Cortex of kidney (tissue), 1 donor: ENCODE measurements around the gene SYCP3.

Experiments used
- DNase-seq: peaks from one replicate; lab custom pipeline; 2025; lab: John Stamatoyannopoulos, UW

SYCP3 gene

GRCh38 chr12:101738920-101739665, at the start of gene SYCP3:
SYCP3 (minus strand) TSS chr12:101739462; CDS start chr12:101737935, 1,527 bp downstream.
- DNase-seq, result no peak

DNA sequence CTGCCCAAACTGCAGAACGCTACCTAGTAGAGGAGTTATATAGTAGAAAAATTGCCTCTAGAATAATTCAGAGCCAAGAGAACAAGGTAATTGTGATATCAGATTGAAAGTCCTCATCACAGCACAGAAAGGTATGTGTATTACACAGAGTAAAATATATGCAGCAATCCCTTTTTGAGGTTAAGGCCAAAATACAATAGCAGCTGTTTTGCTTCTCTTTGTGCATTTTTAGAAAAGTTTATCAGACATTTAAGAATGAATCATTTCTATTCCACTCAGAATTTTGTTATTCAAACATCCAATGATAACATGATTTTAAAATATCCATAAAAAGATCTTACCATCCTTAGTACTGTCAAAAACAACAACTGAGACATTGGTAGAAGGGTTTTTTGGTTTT, 46.4 kb upstream of the SYCP3 start:
- no peak for DNase-seq

- DNase-seq, result no peak
These were observed 45.1 kb upstream of the SYCP3 start for GRCh38 chr12:101784376-101784775.

- DNase-seq, result no peak
These were observed 44.6 kb upstream of the SYCP3 start for GRCh38 chr12:101783838-101784237.

DNA sequence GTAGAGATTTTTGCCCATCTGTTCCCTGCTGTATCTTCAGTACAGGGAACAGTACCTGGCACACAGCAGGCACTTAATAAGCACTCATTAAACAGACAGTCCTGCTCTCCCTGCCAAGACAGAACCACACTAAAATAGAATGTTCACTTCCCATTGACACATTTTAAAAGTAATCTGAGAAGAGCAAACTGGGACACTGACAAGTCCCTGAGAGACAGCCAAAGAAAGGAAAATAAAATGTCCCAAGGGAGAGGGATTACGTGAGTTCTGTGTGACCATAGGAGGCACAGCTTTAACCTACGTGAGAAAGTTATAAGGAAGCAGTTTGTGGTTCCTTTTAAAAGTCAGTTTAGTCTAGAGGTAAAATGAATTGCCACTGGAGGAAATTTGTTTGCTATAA, 43.9 kb upstream of the SYCP3 start:
- DNase-seq, result no peak

DNA sequence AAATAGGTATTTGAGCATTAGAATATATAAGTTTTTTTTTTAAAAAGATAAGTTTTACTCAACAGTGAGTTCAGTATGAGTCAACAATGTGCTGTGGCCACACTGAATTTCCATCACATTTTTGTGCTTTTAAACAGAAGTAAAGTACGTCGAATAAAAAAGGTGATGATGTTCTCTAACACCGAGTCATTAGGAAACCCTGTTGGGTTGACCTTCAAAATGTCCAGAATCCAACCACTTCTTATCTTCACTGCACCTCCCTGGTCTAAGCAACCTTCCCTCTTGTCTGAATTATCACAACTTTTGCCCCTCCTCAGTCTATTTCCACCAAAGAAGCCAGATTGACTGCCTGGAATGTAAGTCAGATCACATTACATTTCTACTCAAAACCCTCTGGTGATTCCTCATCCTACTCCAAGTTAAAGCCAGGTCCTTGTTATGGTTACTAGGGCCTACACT, 43.0 kb upstream of the SYCP3 start:
- DNase-seq, result no peak

- no peak for DNase-seq
These were observed 42.6 kb upstream of the SYCP3 start for GRCh38 chr12:101781834-101782233.

GRCh38 chr12:101780599-101780998, 41.3 kb upstream of the SYCP3 start:
- no peak for DNase-seq

- DNase-seq, result no peak
These were observed 40.4 kb upstream of the SYCP3 start for GRCh38 chr12:101779626-101780025.

DNA sequence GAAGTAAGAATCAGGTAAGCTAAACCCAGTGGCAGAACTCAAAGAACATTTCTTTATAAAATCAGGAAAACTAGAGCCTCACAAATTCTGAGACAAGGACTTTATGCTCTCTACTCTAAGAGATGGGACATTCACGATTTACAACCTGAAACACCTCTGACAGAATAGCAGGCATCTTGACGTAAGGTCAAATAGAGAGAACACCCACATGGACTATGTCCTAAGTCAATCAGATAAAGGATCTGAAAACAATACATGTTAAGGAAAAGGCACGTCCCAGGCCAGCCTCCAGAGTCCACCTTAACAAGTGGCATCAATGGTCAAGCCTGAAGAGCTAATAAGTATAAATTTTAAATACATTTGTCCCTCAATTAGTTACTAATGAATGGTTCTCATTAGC, 39.9 kb upstream of the SYCP3 start:
- DNase-seq, result no peak

DNA sequence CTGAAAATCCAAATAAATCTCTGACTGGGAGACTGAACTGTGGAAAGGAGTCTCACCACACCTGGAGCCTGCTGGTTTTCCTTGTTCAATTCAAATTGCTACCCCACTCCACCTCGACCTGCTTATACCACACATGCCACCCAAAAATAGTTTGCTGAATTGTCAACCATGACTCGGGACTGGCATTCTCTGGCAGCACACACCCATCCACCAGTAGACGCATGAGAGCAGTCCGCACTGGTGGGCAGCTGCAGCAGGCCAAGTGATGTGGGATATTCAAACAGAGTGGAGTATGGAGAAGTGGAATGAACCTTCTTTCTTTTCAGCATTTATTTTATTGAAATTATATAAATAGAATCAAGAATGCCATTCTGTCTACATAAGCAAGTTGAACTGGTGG, 38.7 kb upstream of the SYCP3 start:
- DNase-seq, result no peak

- DNase-seq, result no peak
These were observed 38.2 kb upstream of the SYCP3 start for GRCh38 chr12:101777485-101777884.

DNA sequence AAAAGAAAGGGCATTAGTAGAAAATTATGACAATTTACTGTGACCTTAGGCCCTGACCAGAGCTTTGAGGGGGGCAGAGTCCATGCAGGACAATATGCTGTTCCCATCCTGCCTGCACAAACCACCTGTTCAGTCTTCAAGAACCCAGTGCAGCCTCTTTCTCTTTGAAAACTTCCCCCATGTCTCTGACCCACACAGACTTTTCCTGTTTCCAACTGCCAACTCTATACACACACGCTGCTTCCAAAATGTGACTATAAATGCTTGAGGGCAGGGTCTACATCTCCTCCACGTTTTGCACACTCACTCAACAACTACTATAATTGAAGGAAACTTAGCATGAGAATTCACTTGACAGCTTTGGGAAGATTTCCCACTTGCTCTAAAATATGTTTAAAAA, 36.6 kb upstream of the SYCP3 start:
- no peak for DNase-seq

DNA sequence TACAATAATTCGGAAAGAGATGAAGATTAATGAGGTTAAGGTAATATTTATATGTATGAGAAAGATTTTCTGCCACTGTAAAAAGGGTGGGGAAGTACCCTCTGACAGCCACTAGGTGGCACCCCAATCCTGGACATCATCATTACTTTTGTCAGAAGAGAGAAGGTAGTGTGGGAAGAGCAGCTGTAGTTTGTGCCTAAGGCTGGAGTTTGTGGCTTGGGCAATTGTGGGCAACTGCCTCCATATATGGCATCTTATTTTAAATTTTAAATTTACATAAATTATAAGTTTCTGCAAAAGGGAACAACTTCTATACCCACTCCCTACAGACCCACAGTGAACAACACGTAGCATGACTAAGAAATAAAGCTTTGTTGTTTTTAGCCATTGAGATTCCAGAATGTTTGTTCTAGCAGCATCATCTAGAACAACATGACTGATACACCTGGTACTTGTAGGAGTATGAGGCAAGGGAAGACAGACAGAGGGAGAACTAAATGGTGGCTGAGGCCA, 34.4 kb upstream of the SYCP3 start:
- no peak for DNase-seq

DNA sequence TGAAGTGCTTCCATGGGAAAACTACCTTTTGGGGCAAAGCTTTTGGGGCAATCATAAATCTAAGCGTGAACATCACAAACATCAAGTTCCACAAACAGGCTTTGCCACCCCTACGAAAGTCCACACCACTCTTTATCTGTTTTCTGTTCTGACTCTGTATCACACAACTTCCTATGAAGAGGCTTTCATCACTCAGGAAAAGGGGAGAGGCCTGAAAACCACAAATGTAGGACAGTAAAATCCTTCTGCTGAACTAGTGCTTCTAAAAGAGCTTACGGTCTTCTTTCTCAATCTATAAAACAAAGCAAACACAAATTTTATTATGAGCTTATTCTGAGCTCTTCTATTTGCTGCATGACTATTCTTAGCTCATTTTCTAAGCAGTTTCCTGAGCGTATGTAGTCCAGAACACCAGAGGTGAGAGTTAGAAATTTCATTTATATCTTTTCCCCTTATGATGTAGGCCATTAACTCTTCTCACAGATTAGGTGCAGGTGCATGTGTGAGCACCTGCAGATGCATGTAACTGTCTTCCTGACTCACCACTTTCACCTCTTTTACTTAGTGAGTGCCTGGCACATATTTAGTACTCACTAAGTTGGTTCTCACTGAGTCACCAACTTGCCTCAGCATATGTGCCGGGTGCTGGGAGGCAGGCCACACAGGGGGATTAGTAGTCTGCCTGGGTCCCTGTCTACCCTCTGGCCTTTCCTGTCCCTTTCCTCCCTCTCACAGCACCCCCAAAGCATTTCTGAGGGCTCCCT, 32.9 kb upstream of the SYCP3 start:
- no peak for DNase-seq

GRCh38 chr12:101769865-101770264, 30.6 kb upstream of the SYCP3 start:
- no peak for DNase-seq

DNA sequence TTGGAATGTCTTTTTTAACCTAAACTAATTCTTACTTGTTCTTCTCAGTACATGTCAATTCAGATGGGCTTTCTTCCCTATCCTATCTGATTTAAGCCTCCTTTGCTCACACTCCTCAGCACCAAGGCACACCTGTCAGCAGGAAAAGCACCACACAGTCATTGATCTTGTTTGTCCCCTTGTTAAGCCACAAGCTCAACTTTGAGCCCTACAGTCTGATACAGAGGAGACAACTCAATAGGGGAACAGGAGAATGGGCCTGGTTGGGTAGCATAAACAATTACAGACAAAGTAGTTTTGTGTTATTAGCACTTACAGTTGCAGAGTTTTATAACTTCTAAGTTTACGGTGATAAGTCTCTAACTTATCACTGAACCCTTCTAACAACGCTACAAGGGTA, 29.5 kb upstream of the SYCP3 start:
- DNase-seq, result no peak

GRCh38 chr12:101767537-101767936, 28.3 kb upstream of the SYCP3 start:
- no peak for DNase-seq

DNA sequence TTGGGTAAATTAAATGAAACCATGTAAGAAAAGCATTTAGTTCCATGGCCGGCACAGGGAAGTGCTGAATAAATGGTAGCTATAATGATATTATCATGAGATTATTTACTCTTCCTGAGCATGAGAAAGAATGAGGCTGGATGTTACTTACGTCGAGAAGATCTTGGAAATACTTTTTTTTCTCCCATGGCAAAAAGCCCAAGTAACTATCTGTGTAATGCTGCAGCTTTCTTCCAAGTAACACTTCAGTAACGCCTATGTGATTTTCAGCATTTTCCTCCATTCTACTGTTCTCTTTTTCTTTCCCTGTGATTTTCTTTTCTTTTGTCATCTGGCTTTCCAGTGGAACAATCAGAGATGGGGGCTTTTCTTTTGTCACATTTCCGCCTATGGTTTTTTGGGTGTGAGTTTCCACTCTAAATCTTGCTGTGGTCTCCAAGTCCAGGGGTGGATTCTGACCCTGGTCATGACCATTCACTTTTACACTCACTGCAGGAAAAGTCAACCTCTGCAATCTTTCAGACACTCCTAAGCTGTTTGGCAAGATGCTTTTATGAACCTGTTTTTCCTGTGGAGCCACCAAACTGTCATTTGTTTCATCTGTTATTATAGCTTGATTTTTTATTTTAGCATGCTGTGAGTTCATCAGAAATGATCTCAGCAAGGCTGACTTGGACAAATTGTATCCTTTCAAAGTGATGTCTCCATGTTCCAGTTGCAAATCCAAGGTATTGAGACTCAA, 25.0 kb upstream of the SYCP3 start:
- DNase-seq, result no peak

GRCh38 chr12:101763246-101763931, 24.1 kb upstream of the SYCP3 start:
- no peak for DNase-seq

DNA sequence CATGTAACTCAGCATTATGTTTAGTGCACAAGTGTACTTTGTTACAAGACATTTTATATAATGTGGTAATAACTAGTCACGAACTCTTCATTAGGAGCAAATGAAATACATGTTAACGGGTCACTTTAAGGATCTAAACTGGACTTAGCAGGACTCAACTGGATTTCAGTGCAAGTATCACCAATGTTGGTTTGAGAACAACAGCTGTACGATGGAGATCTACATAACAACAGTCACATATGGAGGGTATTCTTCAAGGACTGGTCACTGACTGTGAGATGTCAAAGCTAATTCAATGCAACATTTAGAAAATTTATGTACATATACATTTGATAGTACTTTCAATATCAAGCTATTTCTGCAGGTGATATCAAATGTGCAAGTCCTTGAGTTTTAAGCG, 22.5 kb upstream of the SYCP3 start:
- DNase-seq, result no peak

GRCh38 chr12:101761350-101761749, 22.1 kb upstream of the SYCP3 start:
- DNase-seq, result no peak
